ENCODE results near the gene COA8.

Gene COA8

DNA sequence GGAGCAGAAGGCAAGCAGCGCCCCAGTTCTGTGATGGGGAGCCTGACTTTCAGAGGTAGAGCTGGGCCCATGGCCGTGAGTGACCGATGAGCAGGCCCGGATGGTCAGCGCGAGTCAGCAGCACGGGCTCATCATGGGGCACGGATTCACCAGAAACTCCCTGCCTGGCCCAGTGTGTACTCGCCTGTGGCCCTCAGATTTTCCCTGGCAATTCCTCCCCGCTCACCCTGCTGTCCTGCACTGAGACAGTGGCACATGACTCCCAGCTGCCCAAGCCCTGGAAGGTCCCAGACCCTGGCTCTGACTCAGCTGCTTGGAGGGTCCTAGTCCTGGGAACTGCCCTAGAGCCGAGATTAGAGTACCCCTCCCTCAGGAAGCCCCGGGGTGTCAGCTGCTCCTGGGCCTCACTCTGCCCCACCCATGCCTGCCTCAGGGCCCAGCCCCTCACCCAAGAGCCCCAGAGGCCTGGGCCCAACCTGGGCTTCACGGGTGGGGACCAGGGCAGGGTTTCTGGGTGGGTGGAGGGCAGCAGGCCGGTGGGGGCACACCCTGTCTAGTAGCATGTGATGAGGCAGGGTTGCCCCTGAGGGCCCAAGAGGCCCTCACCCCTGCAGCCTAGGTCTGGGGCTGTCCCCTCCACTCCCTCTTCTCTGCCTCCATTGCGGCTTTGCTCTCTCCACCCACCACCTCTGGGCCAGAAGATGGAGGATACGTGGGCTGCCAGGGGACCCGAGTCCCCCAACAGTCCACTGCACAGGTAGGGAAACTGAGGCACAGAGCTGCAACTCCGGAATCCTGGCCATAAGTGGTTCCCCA, 25.4 kb upstream of the COA8 start:
- DNase-seq (ENCODE audit: low spot score), result no peak

DNA sequence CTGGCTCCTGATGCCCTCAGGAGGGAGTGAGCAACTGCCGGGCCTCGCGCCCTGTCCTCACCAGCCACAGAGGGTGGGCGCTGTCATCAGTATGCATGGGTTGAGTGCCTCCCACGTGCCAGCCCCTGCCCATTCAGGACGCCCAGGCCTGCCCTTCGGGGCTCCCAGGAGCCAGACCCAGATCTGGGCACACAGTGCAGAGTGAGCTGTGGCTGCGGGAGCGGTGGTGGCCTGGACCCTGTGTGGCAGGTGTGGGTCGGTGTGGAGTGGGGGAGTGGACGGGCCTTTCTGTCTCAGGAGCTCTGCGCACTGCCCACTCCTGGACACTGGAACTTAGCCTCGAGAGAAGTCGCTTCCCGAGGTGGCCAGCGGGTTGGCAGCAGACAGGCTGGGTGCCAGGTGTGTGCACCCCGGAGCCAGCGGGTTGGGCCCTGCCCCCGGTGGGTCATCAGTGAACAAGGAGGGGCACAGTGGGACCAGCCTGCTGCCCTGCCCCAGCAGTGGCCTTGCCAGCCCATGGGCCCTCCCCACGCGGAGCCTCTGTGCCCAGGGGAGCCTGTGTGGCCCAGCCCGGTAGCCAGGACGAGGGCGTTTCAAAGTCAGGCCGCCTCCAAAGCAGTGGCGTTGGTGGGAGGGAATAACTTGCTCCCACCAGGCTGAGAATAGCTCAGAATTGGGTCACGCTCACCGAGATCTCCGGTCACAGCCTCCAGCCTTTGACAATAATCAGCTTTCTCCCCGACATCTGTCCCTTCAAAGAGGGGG, 24.3 kb upstream of the COA8 start:
- DNase-seq (ENCODE audit: low spot score), result no peak

DNA sequence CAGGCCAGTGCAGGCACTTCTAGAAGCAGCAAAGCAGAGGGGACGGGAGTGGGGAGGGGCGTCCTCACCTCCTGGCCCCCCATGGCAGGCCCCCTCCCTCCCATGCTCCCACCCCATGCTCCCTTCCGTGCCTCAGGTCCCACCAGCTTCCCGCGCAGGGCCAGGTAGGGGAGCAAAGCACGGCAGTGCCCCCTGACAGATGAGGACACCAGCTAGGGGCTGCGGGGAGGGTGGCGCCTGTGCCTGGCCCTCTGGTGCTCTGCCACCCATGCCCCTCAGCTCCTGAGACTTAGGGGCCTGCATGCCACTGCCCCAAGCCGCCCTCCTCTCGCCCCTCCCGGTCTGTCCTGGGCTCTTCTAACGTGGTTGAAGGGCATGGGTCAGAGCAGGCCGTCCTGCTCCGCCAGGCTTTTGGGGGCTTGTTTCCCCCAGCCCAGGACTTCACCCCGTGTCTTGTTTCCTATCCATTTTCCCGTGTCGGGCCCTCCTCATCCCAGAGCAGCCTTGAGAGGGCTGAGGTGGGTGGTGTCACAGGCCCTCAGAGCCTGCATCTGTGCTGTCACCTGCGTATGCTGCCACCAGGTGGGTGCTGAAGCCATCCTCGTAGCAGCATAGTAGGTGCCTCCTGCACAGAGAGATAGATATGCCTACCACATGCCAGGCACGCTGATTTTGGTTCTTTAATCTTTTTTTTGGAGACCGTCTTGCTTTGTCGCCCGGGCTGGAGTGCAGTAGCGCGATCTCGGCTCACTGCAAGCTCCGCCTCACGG, 23.5 kb upstream of the COA8 start:
- no peak for DNase-seq (ENCODE audit: low spot score)

DNA sequence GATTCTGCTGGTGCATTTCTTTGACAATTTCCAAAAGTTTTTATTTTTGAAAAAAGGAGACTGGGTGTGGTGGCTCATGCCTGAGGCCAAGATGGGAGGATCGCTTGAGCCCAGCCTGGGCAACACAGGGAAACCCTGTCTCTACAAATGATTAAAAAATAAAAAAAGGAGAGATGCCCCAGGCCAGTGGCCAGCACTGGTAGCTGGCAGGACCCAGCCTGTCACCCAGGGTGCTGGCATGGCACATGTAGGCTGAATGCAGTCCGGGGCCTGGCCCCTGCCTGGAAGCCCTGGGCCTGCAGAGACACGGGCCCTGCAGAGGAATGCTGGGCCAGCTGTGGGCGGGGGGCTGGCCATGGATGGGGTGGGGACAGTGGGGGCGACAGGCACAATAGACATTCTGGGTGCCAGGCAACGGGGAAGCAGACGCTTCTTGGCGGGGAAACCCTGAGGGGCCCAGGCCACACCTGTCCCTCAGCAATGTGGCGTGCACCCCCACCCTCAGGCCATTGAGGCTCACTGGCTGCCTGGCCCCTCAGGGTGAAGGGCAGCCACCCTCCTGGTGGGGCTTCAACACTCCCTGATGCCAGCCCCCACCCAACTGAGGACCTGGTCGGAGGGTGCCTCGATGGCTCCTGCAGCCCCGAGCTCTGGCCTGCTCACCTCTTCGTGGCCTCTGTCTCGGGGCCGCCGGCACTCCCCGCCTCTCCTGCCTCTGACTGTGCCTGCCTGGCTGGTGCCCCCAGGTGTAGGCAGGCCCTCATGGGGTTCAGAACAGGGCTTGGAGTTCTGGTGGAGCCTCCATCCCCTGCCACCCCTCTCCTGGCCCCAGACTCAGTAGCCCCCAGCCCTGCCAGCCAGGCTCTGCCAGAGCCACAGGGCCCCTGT, 21.7 kb upstream of the COA8 start:
- no peak for DNase-seq (ENCODE audit: low spot score)

DNA sequence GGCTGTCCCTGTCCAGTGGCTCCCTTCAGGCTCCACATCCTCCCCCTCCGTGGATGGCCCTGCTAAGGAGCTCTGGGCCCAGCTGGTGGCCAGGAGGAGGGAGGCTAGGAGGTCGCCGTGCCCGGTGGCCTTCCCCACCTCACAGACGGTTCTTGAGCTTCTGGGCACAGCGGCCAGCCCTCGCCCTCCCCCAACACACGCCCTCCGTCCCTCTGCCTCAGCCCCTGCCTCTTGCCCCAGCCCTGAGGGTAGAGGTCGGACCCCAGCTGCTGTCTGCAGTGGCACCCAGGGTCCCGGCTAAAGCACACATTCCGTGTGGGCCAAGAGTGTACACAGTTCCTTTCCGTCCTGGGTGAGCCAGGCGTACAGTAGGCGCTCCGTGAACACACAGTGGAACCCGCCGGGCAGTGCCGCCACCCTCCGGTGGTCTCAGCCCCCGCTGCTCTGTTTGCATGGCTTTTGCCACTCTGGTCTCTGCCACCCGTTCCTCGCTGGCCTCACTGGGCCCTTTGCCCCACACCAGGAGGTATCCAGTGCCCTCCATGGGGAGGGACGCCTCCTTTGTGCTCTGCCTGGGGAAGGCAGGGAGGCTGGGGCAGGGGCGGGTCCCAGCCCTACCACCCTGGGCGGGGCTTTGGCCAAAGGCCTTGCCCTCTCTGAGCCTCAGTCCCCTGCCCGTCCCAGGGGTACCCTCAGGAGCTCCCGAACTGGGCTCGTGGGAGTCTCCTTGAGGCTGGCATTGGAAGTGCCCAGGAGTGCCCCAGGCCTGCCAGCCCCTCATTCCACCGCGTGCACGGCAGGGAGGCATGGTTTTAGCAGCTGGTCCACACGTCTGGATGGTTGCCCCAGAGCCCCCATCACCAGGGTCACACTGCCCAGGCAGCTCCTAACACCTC, 20.8 kb upstream of the COA8 start:
- DNase-seq (ENCODE audit: low spot score), result no peak

DNA sequence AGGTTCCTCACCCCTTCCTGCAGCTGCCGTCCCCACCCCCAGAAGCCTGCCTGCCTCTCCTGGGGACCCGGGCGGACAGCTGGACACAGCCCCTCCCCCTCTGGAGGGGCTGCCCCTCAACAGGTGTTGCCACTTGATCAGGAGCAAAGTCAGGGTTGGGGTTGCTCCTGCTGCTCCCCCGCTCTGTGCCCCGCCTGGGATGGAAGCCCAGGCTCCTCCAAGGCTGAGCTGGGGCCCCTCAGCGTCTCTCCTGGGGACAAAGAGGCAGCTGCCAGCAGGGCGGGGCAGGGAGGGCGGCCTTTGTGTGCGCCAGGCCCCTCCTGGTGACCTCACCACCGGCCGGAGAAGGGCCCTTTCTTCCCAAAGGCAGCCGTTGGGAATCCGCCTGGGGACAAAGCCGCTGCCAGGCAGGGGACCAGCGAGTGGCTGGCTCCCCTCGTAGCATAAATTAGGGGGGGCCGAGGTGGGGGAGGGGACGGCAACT, 20.1 kb upstream of the COA8 start:
- no peak for DNase-seq (ENCODE audit: low spot score)

DNA sequence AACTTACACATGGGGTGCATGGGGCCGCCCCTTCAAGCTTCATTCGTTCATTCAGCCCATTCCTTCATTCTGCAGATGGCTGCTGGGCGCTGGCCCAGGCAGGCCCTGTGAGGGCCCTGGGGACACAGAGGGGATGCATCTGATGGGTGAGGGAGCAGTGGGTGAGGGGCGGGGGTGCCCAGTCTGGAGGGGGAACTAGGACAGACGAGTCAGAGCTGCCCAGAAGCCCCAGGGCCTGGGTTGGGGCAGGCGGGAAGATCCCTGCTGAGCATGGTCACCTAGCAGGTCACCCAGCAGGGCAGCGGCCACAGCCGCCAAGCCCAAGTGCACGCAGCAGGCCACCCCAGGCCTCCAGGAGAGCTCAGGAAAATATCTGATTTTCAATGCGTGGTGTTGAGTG, 19.6 kb upstream of the COA8 start:
- no peak for DNase-seq (ENCODE audit: low spot score)

DNA sequence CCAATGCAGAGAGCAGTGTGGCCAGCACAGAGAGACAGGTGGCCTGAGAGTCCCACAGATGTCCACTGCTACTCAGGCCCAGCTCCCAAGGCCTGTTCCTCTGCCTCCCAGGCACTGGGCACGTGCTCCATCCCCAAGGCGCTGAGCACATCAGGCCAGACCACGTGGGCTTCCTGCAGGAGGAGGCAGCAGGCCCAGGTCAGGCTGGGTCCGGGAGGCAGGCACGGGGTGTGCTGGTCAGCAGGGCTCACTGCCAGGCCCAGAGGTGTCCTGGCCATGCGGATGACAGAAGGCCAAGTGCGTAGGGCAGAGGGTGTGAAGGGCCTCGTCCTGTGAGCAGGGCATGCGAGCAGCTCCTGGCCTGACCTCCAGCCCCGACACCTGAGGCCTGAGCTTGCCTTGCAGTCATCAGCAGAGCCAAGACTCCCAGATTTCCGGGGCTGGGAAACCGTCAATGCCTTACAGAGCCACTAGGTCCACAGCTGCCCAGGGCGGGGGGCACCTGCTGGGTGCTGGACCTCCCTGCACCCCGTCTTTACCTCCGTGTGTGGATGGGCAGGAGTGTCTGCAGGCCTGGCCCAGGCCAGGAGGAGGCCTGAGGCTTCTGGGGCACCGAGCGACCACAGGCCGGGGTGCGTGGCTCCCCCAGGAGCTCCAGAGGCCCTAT, 18.9 kb upstream of the COA8 start:
- DNase-seq (ENCODE audit: low spot score), result no peak

DNA sequence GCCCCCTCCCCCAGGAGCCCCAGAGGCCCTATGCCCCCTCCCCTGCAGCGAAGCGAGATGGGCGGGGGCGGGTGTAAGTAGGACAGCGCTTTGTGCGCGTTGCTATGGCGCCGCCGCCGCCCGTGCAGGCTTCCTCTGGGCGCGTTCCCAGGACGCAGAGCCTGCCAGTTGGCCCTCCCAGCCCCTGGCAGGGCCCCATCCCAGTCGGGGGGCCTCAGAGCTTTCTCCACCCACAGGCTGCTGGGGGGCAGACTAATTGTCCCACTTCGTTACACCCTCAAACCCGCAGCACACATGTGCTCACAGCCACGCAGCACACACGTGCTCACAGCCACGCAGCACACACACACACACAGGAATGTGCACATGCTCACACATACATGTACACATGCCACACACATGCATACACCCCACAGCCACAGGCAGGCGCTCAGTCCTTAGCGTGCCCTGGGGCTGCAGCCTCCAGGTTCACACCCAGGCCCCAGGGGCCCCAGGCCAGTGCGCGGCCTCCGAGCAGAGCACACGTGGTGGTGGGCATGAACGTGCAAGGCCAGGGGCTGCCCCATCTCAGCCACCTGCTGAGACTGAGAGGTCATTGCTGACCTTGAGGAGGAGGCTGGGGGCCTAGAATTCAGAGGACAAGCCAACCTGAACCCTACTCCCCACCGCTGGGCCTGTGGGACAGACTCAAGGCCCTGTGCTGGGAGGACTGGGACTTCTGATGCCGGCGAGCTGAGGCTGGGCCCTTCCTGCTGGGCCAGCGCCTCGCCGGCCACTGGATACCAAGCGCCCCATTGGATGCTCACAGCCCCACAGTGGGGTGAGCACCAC, 18.2 kb upstream of the COA8 start:
- DNase-seq (ENCODE audit: low spot score), result no peak

DNA sequence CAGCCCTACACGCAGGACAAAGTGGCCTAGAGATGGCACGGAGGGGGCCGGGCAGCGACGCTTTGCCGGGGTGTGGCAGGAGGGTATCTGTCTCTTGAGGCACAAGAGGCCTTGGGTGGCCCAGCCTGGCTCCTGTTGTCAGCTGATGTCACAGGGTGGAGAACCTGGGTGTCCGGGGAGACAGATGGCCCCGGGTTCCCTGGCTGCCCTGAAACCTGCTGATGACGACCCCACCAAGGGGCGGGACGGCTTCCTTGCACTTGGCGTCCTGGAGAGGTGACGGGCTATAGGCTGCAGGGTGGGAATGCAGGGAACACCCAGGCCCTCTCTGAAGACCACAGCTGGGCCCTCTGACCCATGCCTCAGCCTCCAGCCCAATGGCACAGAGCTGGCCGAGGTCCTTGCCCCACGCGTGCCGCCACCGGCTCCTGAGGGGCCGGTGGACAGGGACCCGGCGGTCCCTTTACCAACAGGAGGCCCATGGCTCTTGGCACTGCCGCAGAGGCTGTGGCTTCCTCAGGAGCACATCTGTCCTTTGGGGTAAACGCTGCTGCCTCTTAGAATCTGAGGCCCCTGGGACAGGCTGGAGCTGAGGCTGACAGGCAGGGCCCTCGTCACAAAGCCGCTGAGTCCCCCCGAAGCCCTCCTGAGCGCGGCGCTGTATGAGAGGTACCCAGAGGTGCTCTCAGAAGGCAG, 17.4 kb upstream of the COA8 start:
- DNase-seq (ENCODE audit: low spot score), result no peak

DNA sequence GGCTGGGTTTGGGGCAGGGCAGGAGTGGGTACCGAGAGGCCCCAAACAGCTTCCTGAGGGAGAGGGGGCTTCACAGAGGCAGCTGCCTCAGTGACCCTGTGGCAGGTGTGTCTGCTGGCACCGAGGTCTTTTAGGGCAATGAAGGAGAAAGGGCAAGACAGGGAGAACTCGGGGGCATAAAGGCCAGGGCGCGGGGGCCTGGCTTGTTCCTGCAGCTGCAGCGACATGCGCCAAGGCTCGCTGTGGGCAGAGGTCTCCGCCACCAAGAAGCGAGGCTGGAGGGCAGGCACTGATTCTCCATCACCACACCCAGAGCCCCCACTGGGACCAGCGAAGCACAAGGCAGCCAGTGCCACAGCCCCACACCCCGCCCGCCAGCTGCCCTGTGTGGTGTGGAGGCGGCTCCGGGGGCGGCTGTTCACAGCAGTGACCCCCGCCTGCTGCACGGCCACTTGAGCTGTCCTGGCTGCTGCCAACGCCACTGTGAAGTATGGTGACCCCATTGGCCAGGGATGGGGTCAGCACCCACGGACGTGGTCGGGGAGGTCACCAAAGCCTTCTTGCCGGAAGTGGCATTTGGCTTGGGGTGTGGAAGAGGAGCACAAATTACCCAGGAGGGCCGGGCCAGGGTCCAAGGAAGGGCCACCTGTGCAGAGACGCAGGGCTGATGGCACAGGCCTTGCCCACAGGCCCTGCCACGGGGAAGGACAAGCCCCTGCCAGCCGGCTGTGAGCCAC, 16.7 kb upstream of the COA8 start:
- DNase-seq (ENCODE audit: low spot score), result no peak

DNA sequence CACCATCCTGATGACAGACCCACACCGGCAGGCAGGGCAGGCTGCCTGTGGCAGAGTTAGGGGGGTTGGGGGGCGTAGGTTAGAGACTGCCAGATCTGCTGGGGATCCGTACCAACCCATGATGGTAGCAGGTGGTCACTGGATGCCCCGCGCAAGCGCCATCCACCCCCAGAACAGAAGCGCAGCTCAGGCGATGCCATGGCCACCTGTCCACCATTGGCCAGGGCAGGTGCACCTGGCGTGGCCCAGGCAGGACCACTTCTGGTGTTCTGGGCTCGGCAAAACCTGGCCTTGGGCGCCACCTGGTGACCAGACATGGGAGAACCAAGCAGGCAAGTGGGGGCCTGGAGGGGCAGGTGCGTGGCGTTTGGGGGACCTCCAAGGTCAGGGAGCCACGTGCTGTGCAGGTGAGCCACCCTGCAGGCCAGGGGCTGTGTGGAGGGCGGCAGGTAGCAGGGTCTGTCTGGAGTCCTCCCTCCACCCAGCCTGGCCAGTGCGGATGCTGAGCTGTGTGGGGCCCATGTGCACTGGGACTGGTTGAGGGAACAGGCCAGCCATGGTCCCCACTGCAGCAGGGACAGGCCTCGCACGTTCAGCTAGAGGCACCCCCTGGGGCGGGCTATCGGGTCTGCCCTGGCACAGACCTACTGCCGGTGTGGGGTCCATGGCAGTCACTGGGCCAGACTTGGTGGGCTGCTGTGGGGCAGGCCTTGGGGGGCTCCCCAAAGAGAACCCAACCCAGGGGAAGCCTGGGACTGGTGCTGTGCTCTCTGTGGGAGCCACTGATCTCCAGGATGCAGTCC, 15.9 kb upstream of the COA8 start:
- DNase-seq (ENCODE audit: low spot score), result peak; percentile 62

DNA sequence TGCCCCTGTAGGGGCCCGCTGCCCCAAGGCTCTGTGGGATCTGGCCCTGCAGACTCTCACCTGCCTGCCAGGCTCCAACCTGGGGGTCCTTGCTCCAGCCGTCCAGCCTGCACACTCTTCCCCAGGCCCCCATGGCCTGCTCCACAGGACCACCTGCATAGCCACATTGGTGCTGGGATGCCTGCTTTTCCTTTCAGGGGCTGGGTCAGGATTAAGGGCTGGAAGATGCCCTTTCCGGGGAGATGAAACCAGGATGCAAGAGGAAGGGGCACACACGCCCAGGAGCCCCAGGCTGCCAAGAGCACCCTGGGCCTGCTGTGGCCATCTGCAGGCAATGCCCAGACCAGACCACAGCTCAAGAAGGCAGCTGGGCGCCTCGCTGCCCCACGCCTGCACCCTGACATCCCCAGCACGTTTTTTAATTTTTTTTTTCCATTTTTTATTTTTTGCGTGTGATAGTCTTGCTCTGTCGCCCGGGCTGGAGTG, 15.3 kb upstream of the COA8 start:
- DNase-seq (ENCODE audit: low spot score), result no peak

DNA sequence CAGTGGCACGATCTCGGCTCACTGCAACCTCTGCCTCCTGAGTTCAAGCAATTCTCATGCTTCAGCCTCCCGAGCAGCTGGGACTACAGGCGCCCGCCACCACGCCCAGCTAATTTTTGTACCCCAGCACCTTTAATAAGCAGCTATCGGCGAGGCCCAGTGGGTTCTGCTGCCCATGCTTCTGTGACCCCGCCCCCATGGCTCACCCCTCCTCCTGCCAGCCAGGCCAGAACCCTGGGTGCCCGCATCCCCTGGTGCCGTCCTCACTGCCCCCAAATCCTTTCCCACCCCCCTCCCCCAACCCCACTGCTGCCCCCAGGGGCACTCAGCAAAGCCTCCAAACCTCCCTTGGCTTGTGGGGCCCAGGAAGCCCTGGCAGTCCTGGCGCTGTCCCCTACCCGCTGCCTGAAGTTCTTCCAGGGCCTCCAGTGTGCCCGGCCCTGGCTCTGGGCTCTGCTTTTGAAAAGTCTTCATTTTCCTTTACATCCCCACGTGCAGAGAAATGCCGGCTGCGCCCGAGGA, 14.8 kb upstream of the COA8 start:
- DNase-seq (ENCODE audit: low spot score), result no peak

DNA sequence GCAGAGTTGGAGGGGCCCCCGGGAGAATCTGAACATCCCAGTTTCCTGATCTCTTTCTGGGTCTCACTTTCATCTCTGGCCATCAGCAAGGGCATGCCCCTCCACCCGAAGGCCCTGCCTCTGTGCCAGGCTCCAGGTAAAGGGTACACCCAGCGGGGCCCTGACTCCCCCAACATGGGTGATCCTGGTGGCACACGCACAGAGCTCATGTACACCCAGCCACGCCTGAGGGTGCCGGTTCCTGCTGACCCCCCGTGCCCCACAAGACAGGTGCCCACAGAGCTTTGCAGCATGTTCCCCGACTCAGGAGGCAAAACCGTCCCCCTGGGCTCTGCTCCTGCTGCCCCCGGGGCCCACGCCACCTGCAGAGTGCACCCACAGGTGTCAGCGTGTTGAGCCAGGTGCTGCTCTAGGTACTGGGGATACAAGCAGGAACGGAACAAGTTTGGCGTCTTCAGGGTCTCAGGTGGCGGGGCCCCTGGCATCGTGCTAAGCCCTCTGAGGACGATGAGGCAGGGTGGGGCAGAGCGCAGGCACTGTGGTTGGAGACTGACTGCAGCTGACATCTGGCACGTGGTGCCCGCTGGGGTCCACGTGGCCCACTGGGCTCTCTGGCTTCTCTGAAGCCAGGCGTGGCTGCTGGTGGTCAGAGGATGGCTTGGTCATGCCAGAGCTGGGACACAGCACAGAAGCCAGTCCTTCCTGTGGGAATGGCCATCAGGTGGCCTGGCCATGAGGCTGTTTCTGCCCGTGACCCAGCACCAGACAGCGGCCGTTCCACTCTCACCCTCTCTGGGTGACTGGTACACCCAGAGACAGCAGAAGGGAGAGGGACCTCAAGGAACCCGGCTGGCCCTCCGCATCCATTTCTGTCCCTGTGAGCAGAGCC, 14.1 kb upstream of the COA8 start:
- DNase-seq (ENCODE audit: low spot score), result no peak
